HEK293 (cell line): ENCODE results near the gene PHF12.

Experiments
- ATF2 ChIP-seq: fragments of 450-650 bp; formaldehyde crosslinking; IDR thresholded peaks from 2 replicates; pipeline ENCODE4 v1.5.1; 2016; ENCODE audit warnings: missing biosample characterization, missing genetic modification characterization, low read depth
- BCL6B ChIP-seq: fragments of 450-650 bp; formaldehyde crosslinking; IDR thresholded peaks from 2 replicates; pipeline ENCODE4 v1.5.1; 2017; ENCODE audit warnings: missing biosample characterization, missing genetic modification characterization
- EGR2 ChIP-seq: fragments of 450-650 bp; formaldehyde crosslinking; IDR thresholded peaks from 2 replicates; pipeline ENCODE4 v1.5.1; 2016; ENCODE audit warnings: low read depth, missing biosample characterization, missing genetic modification characterization
- FEZF1 ChIP-seq: fragments of 450-650 bp; formaldehyde crosslinking; IDR thresholded peaks from 2 replicates; pipeline ENCODE4 v1.5.1; 2016; ENCODE audit warnings: missing biosample characterization, missing genetic modification characterization
- GLIS2 ChIP-seq: fragments of 450-650 bp; formaldehyde crosslinking; IDR thresholded peaks from 2 replicates; pipeline ENCODE4 v1.5.1; 2016; ENCODE audit warnings: missing biosample characterization, missing genetic modification characterization
- HOXA7 ChIP-seq: sonication (generic); formaldehyde crosslinking; IDR thresholded peaks from 2 replicates; pipeline ENCODE4 v1.8.1; 2022; ENCODE audit warnings: missing genetic modification reagents, borderline replicate concordance
- MZF1 ChIP-seq: fragments of 450-650 bp; formaldehyde crosslinking; IDR thresholded peaks from 2 replicates; pipeline ENCODE4 v1.5.1; 2017; ENCODE audit warnings: missing biosample characterization, missing genetic modification characterization, borderline replicate concordance
- REPIN1 ChIP-seq: fragments of 450-650 bp; formaldehyde crosslinking; IDR thresholded peaks from 2 replicates; pipeline ENCODE4 v1.5.1; 2017; ENCODE audit warnings: missing biosample characterization, missing genetic modification characterization, low read depth
- SP2 ChIP-seq: fragments of 450-650 bp; formaldehyde crosslinking; IDR thresholded peaks from 2 replicates; pipeline ENCODE4 v1.5.1; 2016; ENCODE audit warnings: missing biosample characterization, missing genetic modification characterization
- YY1 ChIP-seq: fragments of 450-650 bp; formaldehyde crosslinking; IDR thresholded peaks from 2 replicates; pipeline ENCODE4 v1.5.1; 2018; ENCODE audit warnings: missing biosample characterization, missing genetic modification characterization
- YY2 ChIP-seq: fragments of 450-650 bp; formaldehyde crosslinking; IDR thresholded peaks from 2 replicates; pipeline ENCODE4 v1.5.1; 2016; ENCODE audit warnings: missing biosample characterization, missing genetic modification characterization
- ZBTB48 ChIP-seq: fragments of 450-650 bp; formaldehyde crosslinking; IDR thresholded peaks from 2 replicates; pipeline ENCODE4 v1.5.1; 2016; ENCODE audit warnings: missing biosample characterization, missing genetic modification characterization
- ZBTB6 ChIP-seq: fragments of 450-650 bp; formaldehyde crosslinking; IDR thresholded peaks from 2 replicates; pipeline ENCODE4 v1.5.1; 2017; ENCODE audit warnings: missing biosample characterization, missing genetic modification characterization
- ZNF112 ChIP-seq: fragments of 450-650 bp; formaldehyde crosslinking; IDR thresholded peaks from 2 replicates; pipeline ENCODE4 v1.5.0; 2017; ENCODE audit warnings: missing biosample characterization, missing genetic modification characterization
- ZNF140 ChIP-seq: fragments of 450-650 bp; formaldehyde crosslinking; IDR thresholded peaks from 2 replicates; pipeline ENCODE4 v1.5.1; 2016; ENCODE audit warnings: missing biosample characterization, missing genetic modification characterization
- ZNF146 ChIP-seq: fragments of 450-650 bp; formaldehyde crosslinking; IDR thresholded peaks from 2 replicates; pipeline ENCODE4 v1.5.1; 2016; ENCODE audit warnings: missing biosample characterization, missing genetic modification characterization
- ZNF155 ChIP-seq: fragments of 450-650 bp; formaldehyde crosslinking; IDR thresholded peaks from 2 replicates; pipeline ENCODE4 v1.5.1; 2016; ENCODE audit warnings: missing biosample characterization, missing genetic modification characterization
- ZNF202 ChIP-seq: fragments of 450-650 bp; formaldehyde crosslinking; IDR thresholded peaks from 2 replicates; pipeline ENCODE4 v1.5.1; 2016; ENCODE audit warnings: missing biosample characterization, missing genetic modification characterization, borderline replicate concordance
- ZNF266 ChIP-seq: fragments of 450-650 bp; formaldehyde crosslinking; IDR thresholded peaks from 2 replicates; pipeline ENCODE4 v1.5.1; 2016; ENCODE audit warnings: missing biosample characterization, missing genetic modification characterization, low read depth
- ZNF324 ChIP-seq: fragments of 450-650 bp; formaldehyde crosslinking; IDR thresholded peaks from 2 replicates; pipeline ENCODE4 v1.5.1; 2016; ENCODE audit warnings: missing biosample characterization, missing genetic modification characterization
- ZNF362 ChIP-seq: fragments of 450-650 bp; formaldehyde crosslinking; IDR thresholded peaks from 2 replicates; pipeline ENCODE4 v1.5.1; 2016; ENCODE audit warnings: missing biosample characterization, missing genetic modification characterization
- ZNF366 ChIP-seq: fragments of 450-650 bp; formaldehyde crosslinking; conservative IDR thresholded peaks from 2 replicates; pipeline ENCODE4 v1.5.1; 2016; ENCODE audit warnings: missing biosample characterization, missing genetic modification characterization
- ZNF521 ChIP-seq: fragments of 450-650 bp; formaldehyde crosslinking; IDR thresholded peaks from 2 replicates; pipeline ENCODE4 v1.5.1; 2017; ENCODE audit warnings: missing biosample characterization, mild to moderate bottlenecking, missing genetic modification characterization
- ZNF548 ChIP-seq: fragments of 450-650 bp; formaldehyde crosslinking; IDR thresholded peaks from 2 replicates; pipeline ENCODE4 v1.5.1; 2016; ENCODE audit warnings: missing biosample characterization, missing genetic modification characterization
- ZNF600 ChIP-seq: fragments of 450-650 bp; formaldehyde crosslinking; IDR thresholded peaks from 2 replicates; pipeline ENCODE4 v1.5.1; 2016; ENCODE audit warnings: missing biosample characterization, missing genetic modification characterization
- ZNF639 ChIP-seq: fragments of 450-650 bp; formaldehyde crosslinking; IDR thresholded peaks from 2 replicates; pipeline ENCODE4 v1.5.1; 2016; ENCODE audit warnings: missing biosample characterization, missing genetic modification characterization
- ZNF830 ChIP-seq: fragments of 450-650 bp; IDR thresholded peaks from 2 replicates; pipeline ENCODE4 v1.5.0; 2018; ENCODE audit warnings: missing biosample characterization, missing genetic modification characterization, low read depth, mild to moderate bottlenecking, moderate library complexity
- ZSCAN16 ChIP-seq: fragments of 450-650 bp; formaldehyde crosslinking; IDR thresholded peaks from 2 replicates; pipeline ENCODE4 v1.5.1; 2016; ENCODE audit warnings: missing biosample characterization, missing genetic modification characterization
- ZSCAN4 ChIP-seq: fragments of 450-650 bp; formaldehyde crosslinking; IDR thresholded peaks from 2 replicates; pipeline ENCODE4 v1.5.1; 2017; ENCODE audit warnings: missing biosample characterization, missing genetic modification characterization
- ZSCAN5A ChIP-seq: fragments of 450-650 bp; formaldehyde crosslinking; IDR thresholded peaks from 2 replicates; pipeline ENCODE4 v1.5.1; 2016; ENCODE audit warnings: missing biosample characterization, missing genetic modification characterization

PHF12 gene

GRCh38 chr17:28902819-28903545, 48.3 kb downstream of the PHF12 start, which contains the start of gene DHRS13 (continued):
- TF ChIP-seq ZSCAN5A (tag by site-specific recombination), result no peak
- TF ChIP-seq YY2, result peak; percentile 41; the same call in 1 of the 2 replicates
- TF ChIP-seq YY1 (tag by site-specific recombination), result peak; percentile 57; the same call in 1 of the 2 replicates
- no peak for TF ChIP-seq ZNF140 (tag by site-specific recombination)
- TF ChIP-seq ZBTB6 (tag by site-specific recombination), result no peak
- TF ChIP-seq ZNF830 (tag by site-specific recombination), result no peak
- TF ChIP-seq HOXA7 (CRISPR knock-in tag), result 0 out of 2 replicates have a peak, but pooled peaks have one; percentile 27
- TF ChIP-seq ZNF202 (tag by site-specific recombination), result no peak
- no peak for TF ChIP-seq ZNF146 (tag by site-specific recombination)
- no peak for TF ChIP-seq REPIN1
- TF ChIP-seq ZNF521, result no peak
- peak; percentile 80 for TF ChIP-seq ZSCAN4 (tag by site-specific recombination)
- TF ChIP-seq ZNF266 (tag by site-specific recombination), result no peak
- no peak for TF ChIP-seq ZSCAN16 (tag by site-specific recombination)
- no peak; the same call in 1 of the 2 replicates for TF ChIP-seq ZNF639 (tag by site-specific recombination)
- no peak for TF ChIP-seq ZNF366
- no peak for TF ChIP-seq ZNF548 (tag by site-specific recombination)
- TF ChIP-seq ZNF600, result no peak
- peak; percentile 70; the same call in 1 of the 2 replicates for TF ChIP-seq ZNF324
- peak; percentile 84 for TF ChIP-seq EGR2 (tag by site-specific recombination)
- no peak for TF ChIP-seq ZNF362 (tag by site-specific recombination)
- TF ChIP-seq BCL6B, result no peak
- TF ChIP-seq ZNF112, result no peak
- peak; percentile 52; the same call in 1 of the 2 replicates for TF ChIP-seq ZBTB48 (tag by site-specific recombination)
- TF ChIP-seq ATF2 (tag by site-specific recombination), result no peak
- TF ChIP-seq GLIS2 (tag by site-specific recombination), result peak; percentile 94
- no peak for TF ChIP-seq ZNF155
- no peak for TF ChIP-seq FEZF1 (tag by site-specific recombination)
- peak; percentile 44 for TF ChIP-seq SP2
- TF ChIP-seq MZF1 (tag by site-specific recombination), result no peak
